ENCODE measurements around the gene CNOT6. TPM values are rescaled to one million over a fixed set of nuclear protein-coding genes. Genes with fewer than 3 reads are reported as not detected.

Gene CNOT6
- total RNA-seq, 4 donors from 2014 or later = 3.8 to 43.5 (median 17.0) TPM

DNA sequence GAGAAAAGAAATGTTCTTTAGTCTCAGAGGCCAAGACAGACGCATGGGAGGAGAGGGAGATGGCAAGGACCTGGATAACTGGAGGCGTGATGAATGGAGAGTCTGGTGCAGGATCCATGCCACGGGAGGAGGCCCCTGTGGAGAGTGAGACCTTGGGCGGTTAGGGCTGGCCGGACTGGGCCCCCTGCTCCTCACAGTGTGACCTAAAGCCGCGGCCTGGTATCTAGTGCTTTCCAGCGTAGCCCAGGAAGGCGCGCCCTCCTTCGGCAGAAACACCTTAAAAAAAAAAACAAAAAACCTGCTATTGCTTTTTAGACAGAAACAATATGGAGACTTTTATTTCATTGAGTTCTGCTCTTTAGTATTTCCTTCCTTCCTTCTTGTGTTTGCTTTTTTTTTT is 64.1 kb downstream of the CNOT6 start:
- Histone ChIP-seq H3K4me1 (no peaks in the 10 kb centered on the region), H3K4me3 (no peak overlapping the region), H3K9me3 (no peaks in the 10 kb centered on the region), H3K27me3 (no peaks in the 10 kb centered on the region), H3K36me3 (no peaks in the 10 kb centered on the region), H3K27ac (no peak overlapping the region)
- TF ChIP-seq CTCF (IDR thresholded peaks at IDR 0.05) (no peak), POLR2A (IDR thresholded peaks at IDR 0.05) (no peak)
- intact Hi-C loops (cut with DNase I; ENCODE audit: low total_unique reads) = no loop called here
- DNase-seq = no peak

- TF ChIP-seq POLR2A (IDR thresholded peaks at IDR 0.05) (no peak), CTCF (IDR thresholded peaks at IDR 0.05) (no peak)
- intact Hi-C loops (cut with DNase I; ENCODE audit: low total_unique reads) = no loop called here
Measured at GRCh38 chr5:180563994-180564393, 69.8 kb downstream of the CNOT6 start.

GRCh38 chr5:180568914-180569313 is 74.7 kb downstream of the CNOT6 start:
- TF ChIP-seq POLR2A (IDR thresholded peaks at IDR 0.05) = no peak
- no peak for TF ChIP-seq CTCF (IDR thresholded peaks at IDR 0.05)
- Histone ChIP-seq H3K36me3 (no peaks in the 10 kb centered on the region), H3K9me3 (no peaks in the 10 kb centered on the region), H3K4me1 (no peaks in the 10 kb centered on the region), H3K27ac (no peak overlapping the region), H3K27me3 (no peaks in the 10 kb centered on the region), H3K4me3 (no peak overlapping the region)
- intact Hi-C loops (cut with DNase I; ENCODE audit: low total_unique reads) = no loop called here
- no peak for DNase-seq

More at GRCh38 chr5:180563994-180564393, 69.8 kb downstream of the CNOT6 start:
- no peaks in the 10 kb centered on the region for H3K27me3 ChIP-seq
- H3K36me3 ChIP-seq = no peaks in the 10 kb centered on the region
- H3K4me3 ChIP-seq = no peak overlapping the region
- DNase-seq = no peak
- H3K27ac ChIP-seq = no peak overlapping the region
- H3K9me3 ChIP-seq = no peaks in the 10 kb centered on the region
- H3K4me1 ChIP-seq = no peaks in the 10 kb centered on the region

- no peaks in the 10 kb centered on the region for H3K27me3 ChIP-seq
- H3K27ac ChIP-seq = no peak overlapping the region
- TF ChIP-seq POLR2A (IDR thresholded peaks at IDR 0.05) (no peak), CTCF (IDR thresholded peaks at IDR 0.05) (no peak)
- DNase-seq = no peak
- H3K4me1 ChIP-seq = no peaks in the 10 kb centered on the region
- intact Hi-C loops (cut with DNase I; ENCODE audit: low total_unique reads) = no loop called here
- H3K36me3 ChIP-seq = no peaks in the 10 kb centered on the region
- H3K4me3 ChIP-seq = no peak overlapping the region
- no peaks in the 10 kb centered on the region for H3K9me3 ChIP-seq
Measured at GRCh38 chr5:180575571-180575970, 81.4 kb downstream of the CNOT6 start.

GRCh38 chr5:180580681-180581080 is 86.5 kb downstream of the CNOT6 start:
- Histone ChIP-seq H3K4me1 (no peaks in the 10 kb centered on the region), H3K4me3 (no peak overlapping the region), H3K27me3 (no peaks in the 10 kb centered on the region), H3K36me3 (no peaks in the 10 kb centered on the region), H3K9me3 (no peaks in the 10 kb centered on the region), H3K27ac (no peak overlapping the region)
- TF ChIP-seq POLR2A (IDR thresholded peaks at IDR 0.05) (no peak), CTCF (IDR thresholded peaks at IDR 0.05) (no peak)
- intact Hi-C loops (cut with DNase I; ENCODE audit: low total_unique reads) = no loop called here
- no peak for DNase-seq

All from uterus (tissue), 4 donors.